ENCODE measurements around the gene INTS4. TPM values are rescaled to one million over a fixed set of nuclear protein-coding genes. Genes with fewer than 3 reads are reported as not detected.
"Not testable (repeated sequence)": the region's sequence is repeated elsewhere in the genome, so short reads cannot be mapped to it uniquely, and the experiment has no call there.

The INTS4 gene, protein sequence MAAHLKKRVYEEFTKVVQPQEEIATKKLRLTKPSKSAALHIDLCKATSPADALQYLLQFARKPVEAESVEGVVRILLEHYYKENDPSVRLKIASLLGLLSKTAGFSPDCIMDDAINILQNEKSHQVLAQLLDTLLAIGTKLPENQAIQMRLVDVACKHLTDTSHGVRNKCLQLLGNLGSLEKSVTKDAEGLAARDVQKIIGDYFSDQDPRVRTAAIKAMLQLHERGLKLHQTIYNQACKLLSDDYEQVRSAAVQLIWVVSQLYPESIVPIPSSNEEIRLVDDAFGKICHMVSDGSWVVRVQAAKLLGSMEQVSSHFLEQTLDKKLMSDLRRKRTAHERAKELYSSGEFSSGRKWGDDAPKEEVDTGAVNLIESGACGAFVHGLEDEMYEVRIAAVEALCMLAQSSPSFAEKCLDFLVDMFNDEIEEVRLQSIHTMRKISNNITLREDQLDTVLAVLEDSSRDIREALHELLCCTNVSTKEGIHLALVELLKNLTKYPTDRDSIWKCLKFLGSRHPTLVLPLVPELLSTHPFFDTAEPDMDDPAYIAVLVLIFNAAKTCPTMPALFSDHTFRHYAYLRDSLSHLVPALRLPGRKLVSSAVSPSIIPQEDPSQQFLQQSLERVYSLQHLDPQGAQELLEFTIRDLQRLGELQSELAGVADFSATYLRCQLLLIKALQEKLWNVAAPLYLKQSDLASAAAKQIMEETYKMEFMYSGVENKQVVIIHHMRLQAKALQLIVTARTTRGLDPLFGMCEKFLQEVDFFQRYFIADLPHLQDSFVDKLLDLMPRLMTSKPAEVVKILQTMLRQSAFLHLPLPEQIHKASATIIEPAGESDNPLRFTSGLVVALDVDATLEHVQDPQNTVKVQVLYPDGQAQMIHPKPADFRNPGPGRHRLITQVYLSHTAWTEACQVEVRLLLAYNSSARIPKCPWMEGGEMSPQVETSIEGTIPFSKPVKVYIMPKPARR
- total RNA-seq (2022): 35.4 and 43.9 TPM in 2 replicates
- Bru-seq, nascent RNA: percentile 71 among the genes with signal in this experiment
- BruChase-seq, experiment 1, labeled RNA remaining after a 6-hour chase: percentile 61 among the genes with signal in this experiment
- BruChase-seq, experiment 2, labeled RNA remaining after a 2-hour chase: percentile 56 among the genes with signal in this experiment
- long read RNA-seq, transcript INTS4-209 (23 exons, 3,156 nt): major isoform, 20 of 30 reads
- long read RNA-seq, partial matches to known transcripts: 3 of 30 reads
- long read RNA-seq, other reads (novel, unspliced or antisense): 5 of 30 reads

GRCh38 chr11:77994434-77995362, at the start of gene INTS4:
Gene INTS4, minus strand, starts transcription at chr11:77994668. Its CDS starts 25 bp downstream, at chr11:77994643.
- Mint-ChIP-seq H3K4me3 (ENCODE audit: low read depth, unreplicated experiment) (peak within 1 kb of the TSS; percentile 86), H3K4me1 (ENCODE audit: low read depth, unreplicated experiment) (peaks cover 20% of the 10 kb centered on the region), H3K27ac (ENCODE audit: unreplicated experiment) (peak within 1 kb of the TSS; percentile 89), H3K27me3 (ENCODE audit: unreplicated experiment) (no peaks in the 10 kb centered on the region), H3K36me3 (ENCODE audit: insufficient read depth, unreplicated experiment) (peaks cover 13% of the 10 kb centered on the region), H3K9me3 (ENCODE audit: low read depth, unreplicated experiment) (no peaks in the 10 kb centered on the region)
- TF ChIP-seq, protein P1, sequence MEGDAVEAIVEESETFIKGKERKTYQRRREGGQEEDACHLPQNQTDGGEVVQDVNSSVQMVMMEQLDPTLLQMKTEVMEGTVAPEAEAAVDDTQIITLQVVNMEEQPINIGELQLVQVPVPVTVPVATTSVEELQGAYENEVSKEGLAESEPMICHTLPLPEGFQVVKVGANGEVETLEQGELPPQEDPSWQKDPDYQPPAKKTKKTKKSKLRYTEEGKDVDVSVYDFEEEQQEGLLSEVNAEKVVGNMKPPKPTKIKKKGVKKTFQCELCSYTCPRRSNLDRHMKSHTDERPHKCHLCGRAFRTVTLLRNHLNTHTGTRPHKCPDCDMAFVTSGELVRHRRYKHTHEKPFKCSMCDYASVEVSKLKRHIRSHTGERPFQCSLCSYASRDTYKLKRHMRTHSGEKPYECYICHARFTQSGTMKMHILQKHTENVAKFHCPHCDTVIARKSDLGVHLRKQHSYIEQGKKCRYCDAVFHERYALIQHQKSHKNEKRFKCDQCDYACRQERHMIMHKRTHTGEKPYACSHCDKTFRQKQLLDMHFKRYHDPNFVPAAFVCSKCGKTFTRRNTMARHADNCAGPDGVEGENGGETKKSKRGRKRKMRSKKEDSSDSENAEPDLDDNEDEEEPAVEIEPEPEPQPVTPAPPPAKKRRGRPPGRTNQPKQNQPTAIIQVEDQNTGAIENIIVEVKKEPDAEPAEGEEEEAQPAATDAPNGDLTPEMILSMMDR (IDR thresholded peaks at IDR 0.05; ENCODE audit: unreplicated experiment): no peak
- intact Hi-C loops (cut with micrococcal nuclease; ENCODE audit: unreplicated experiment): loop anchor here (5.0 to 10.0 kb wide), 2 partner anchors 50 to 287 kb away; no protein-coding TSS in a partner anchor
- peak; percentile 98 for DNase-seq
- no TSS peak for BruUV-seq (replicated peaks)
- CTCF ChIA-PET: interaction anchor here (0.6 to 1.7 kb wide), 12 partner anchors 9 to 570 kb away, joined by 3 to 9 read pairs (median 4); no protein-coding TSS in a partner anchor

- no peak for DNase-seq
- BruUV-seq (replicated peaks): no TSS peak
- Mint-ChIP-seq H3K4me3 (ENCODE audit: low read depth, unreplicated experiment) (no peak overlapping the region), H3K36me3 (ENCODE audit: insufficient read depth, unreplicated experiment) (peaks cover 27% of the 10 kb centered on the region), H3K27ac (ENCODE audit: unreplicated experiment) (peak overlapping the region; percentile 33), H3K9me3 (ENCODE audit: low read depth, unreplicated experiment) (no peaks in the 10 kb centered on the region), H3K4me1 (ENCODE audit: low read depth, unreplicated experiment) (peaks cover 63% of the 10 kb centered on the region), H3K27me3 (ENCODE audit: unreplicated experiment) (no peaks in the 10 kb centered on the region)
- TF ChIP-seq, protein P1 (IDR thresholded peaks at IDR 0.05; ENCODE audit: unreplicated experiment): no peak
- intact Hi-C loops (cut with micrococcal nuclease; ENCODE audit: unreplicated experiment): loop anchor here (10.0 kb wide), 1 partner anchor 47 kb away; the partner anchor contains the start of gene INTS4
- CTCF ChIA-PET: no interaction called here
Observed at GRCh38 chr11:78041843-78042440, 47.5 kb upstream of the INTS4 start.

- BruUV-seq (replicated peaks); H3K4me3 Mint-ChIP-seq (ENCODE audit: low read depth, unreplicated experiment); DNase-seq; H3K27me3 Mint-ChIP-seq (ENCODE audit: unreplicated experiment); H3K9me3 Mint-ChIP-seq (ENCODE audit: low read depth, unreplicated experiment): not testable (repeated sequence)
- H3K4me1 Mint-ChIP-seq (ENCODE audit: low read depth, unreplicated experiment): peaks cover 64% of the 10 kb centered on the region
- H3K27ac Mint-ChIP-seq (ENCODE audit: unreplicated experiment): peak overlapping the region; percentile 33
- peaks cover 27% of the 10 kb centered on the region for H3K36me3 Mint-ChIP-seq (ENCODE audit: insufficient read depth, unreplicated experiment)
- CTCF ChIA-PET: interaction anchor here (2.0 kb wide), 1 partner anchor 47 kb away, joined by 9 read pairs; the partner anchor contains the start of gene INTS4
- intact Hi-C loops (cut with micrococcal nuclease; ENCODE audit: unreplicated experiment): loop anchor here (10.0 kb wide), 1 partner anchor 47 kb away; the partner anchor contains the start of gene INTS4
Observed at GRCh38 chr11:78041380-78041719, 46.9 kb upstream of the INTS4 start.
